Progenitor cell of endocrine pancreas (in vitro differentiated cells): ENCODE data around the gene RREB1. TPM values are rescaled to one million over a fixed set of nuclear protein-coding genes. Genes with fewer than 3 reads are reported as not detected.

Source experiments
- DNase-seq: peaks from one replicate; pipeline ENCODE4 v3.0.0; 2021; ENCODE audit warnings: low spot score; ENCODE audit not compliant: unreplicated experiment
- H3K27ac Mint-ChIP-seq: 2 replicates; pipeline ENCODE4 v1.8.0; 2021; ENCODE audit warnings: mild to moderate bottlenecking, moderate library complexity, mixed read lengths
- H3K27me3 Mint-ChIP-seq: 2 replicates; pipeline ENCODE4 v1.8.0; 2021; ENCODE audit warnings: mixed read lengths
- H3K36me3 Mint-ChIP-seq: 2 replicates; pipeline ENCODE4 v1.8.0; 2022; ENCODE audit warnings: mixed read lengths; ENCODE audit not compliant: insufficient read depth
- H3K4me1 Mint-ChIP-seq: 2 replicates; pipeline ENCODE4 v1.8.0; 2021; ENCODE audit warnings: low read depth, mixed read lengths
- H3K4me3 Mint-ChIP-seq: 2 replicates; pipeline ENCODE4 v1.8.0; 2021; ENCODE audit warnings: low read depth, mild to moderate bottlenecking, moderate library complexity, mixed read lengths
- H3K9me3 Mint-ChIP-seq: 2 replicates; pipeline ENCODE4 v1.8.0; 2021; ENCODE audit warnings: low read depth, mixed read lengths
- total RNA-seq: library from RNA; stranded (reverse); gene quantifications from 2 replicates; pipeline ENCODE4 v1.2.1, GENCODE V29; 2021
- TF ChIP-seq, protein P1 (sequence below): fragments of 200-600 bp; sonication (generic); IDR thresholded peaks from one replicate; pipeline ENCODE4 v1.5.0; 2021; ENCODE audit warnings: antibody characterized with exemption, mild to moderate bottlenecking; ENCODE audit not compliant: unreplicated experiment

Gene RREB1
- total RNA-seq, 1 donor from 2014 or later: 71.7 TPM

DNA sequence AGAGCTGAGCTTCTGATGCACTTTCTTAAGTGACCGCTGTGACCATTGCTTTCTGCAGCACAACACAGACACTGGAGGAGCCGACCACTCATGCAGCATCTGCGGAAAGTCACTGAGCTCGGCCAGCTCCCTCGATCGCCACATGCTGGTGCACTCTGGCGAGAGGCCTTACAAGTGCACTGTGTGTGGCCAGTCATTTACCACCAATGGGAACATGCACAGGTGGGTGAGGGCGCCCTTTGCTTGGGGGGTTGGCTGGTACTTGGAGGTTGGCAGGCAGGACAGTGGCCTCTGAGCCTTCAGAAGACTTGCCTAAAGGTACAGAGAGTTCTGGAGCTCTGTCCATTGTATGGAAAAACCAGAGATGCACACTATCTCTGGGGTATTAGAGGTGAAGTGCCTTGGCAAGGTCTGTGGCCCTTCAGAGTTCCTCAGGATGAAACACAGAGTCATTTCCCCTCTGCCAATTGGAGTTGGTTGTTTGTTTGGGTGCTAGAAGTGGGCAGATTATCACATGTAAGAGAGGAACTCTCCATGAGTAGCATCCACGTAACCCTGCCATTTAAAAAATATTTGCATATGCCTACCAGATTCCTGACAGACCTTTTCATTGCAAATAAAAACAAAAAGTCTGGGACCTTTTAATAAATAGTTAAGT lies 81.5 kb downstream of the RREB1 start:
- H3K27ac Mint-ChIP-seq: peak overlapping the region; percentile 56
- no peaks in the 10 kb centered on the region for H3K27me3 Mint-ChIP-seq
- TF ChIP-seq, protein P1, sequence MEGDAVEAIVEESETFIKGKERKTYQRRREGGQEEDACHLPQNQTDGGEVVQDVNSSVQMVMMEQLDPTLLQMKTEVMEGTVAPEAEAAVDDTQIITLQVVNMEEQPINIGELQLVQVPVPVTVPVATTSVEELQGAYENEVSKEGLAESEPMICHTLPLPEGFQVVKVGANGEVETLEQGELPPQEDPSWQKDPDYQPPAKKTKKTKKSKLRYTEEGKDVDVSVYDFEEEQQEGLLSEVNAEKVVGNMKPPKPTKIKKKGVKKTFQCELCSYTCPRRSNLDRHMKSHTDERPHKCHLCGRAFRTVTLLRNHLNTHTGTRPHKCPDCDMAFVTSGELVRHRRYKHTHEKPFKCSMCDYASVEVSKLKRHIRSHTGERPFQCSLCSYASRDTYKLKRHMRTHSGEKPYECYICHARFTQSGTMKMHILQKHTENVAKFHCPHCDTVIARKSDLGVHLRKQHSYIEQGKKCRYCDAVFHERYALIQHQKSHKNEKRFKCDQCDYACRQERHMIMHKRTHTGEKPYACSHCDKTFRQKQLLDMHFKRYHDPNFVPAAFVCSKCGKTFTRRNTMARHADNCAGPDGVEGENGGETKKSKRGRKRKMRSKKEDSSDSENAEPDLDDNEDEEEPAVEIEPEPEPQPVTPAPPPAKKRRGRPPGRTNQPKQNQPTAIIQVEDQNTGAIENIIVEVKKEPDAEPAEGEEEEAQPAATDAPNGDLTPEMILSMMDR: no peak
- peaks cover 35% of the 10 kb centered on the region for H3K36me3 Mint-ChIP-seq
- no peak overlapping the region for H3K4me3 Mint-ChIP-seq
- DNase-seq: no peak
- H3K9me3 Mint-ChIP-seq: no peaks in the 10 kb centered on the region
- peaks cover 3% of the 10 kb centered on the region for H3K4me1 Mint-ChIP-seq

DNA sequence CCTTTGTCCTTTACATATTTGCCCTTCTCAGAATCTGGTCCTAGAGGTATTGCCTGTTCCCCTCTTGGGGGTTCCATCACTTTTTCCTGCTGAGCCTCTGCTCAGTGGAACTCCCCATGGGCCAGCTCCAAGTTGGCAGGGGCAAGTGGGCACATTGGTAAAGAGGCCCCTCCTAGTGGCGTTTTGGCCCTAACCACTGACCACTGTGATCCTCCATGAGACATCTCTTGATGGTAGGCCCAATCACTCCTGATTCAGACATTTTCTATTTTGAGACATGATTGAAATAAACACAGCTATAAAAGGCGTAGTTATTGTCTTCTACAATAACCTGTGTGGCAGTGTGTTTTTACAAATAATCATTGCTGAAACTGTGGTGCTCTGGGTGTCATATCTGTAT lies 83.0 kb downstream of the RREB1 start:
- no peak for DNase-seq
- no peak overlapping the region for H3K27ac Mint-ChIP-seq
- no peak overlapping the region for H3K4me3 Mint-ChIP-seq
- H3K36me3 Mint-ChIP-seq: peaks cover 31% of the 10 kb centered on the region
- TF ChIP-seq, protein P1: no peak
- H3K9me3 Mint-ChIP-seq: no peaks in the 10 kb centered on the region
- no peaks in the 10 kb centered on the region for H3K27me3 Mint-ChIP-seq
- peaks cover 4% of the 10 kb centered on the region for H3K4me1 Mint-ChIP-seq

DNA sequence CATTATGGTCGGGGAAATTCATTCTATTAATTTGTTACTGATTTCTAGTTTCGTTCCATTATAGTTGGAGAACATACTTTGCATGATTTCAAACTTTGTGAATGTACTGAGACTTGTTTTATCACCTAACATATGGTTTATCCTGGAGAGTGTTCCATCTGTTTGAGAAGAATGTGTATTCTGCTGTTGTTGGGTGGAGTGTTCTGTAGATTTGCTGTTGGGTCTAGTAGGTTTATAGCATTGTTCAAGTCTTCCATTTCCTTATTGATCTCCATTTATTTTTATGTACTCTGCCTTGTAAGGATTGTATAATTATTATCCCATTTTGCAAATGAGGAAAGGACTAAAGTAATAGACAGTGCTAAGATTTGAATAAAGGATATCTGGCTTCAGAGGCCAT lies 85.4 kb downstream of the RREB1 start:
- no peak for DNase-seq
- no peaks in the 10 kb centered on the region for H3K9me3 Mint-ChIP-seq
- H3K4me1 Mint-ChIP-seq: peaks cover 8% of the 10 kb centered on the region
- no peak overlapping the region for H3K27ac Mint-ChIP-seq
- H3K36me3 Mint-ChIP-seq: peaks cover 31% of the 10 kb centered on the region
- TF ChIP-seq, protein P1: no peak
- no peaks in the 10 kb centered on the region for H3K27me3 Mint-ChIP-seq
- H3K4me3 Mint-ChIP-seq: no peak overlapping the region

DNA sequence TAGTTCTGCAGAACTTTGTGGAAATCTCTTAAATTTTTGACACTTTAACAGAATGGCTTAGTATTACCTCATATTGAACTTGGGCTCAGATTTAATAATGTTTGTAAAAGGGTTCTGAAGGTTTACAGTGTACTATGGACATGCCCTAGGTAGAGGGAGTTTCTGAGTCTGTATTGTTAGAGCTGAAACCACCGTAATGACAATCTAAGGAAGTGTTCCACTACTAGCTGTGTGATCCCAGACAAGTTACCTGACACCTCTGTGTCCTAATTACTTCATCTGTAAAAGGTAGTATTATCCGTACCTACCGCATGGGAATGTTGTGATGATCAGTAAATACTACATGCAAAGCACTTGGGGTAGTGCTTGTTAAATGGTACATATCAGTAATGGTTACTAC lies 86.9 kb downstream of the RREB1 start:
- no peak overlapping the region for H3K4me3 Mint-ChIP-seq
- DNase-seq: no peak
- peaks cover 26% of the 10 kb centered on the region for H3K36me3 Mint-ChIP-seq
- no peak overlapping the region for H3K27ac Mint-ChIP-seq
- H3K27me3 Mint-ChIP-seq: no peaks in the 10 kb centered on the region
- H3K9me3 Mint-ChIP-seq: no peaks in the 10 kb centered on the region
- TF ChIP-seq, protein P1: no peak
- peaks cover 17% of the 10 kb centered on the region for H3K4me1 Mint-ChIP-seq

DNA sequence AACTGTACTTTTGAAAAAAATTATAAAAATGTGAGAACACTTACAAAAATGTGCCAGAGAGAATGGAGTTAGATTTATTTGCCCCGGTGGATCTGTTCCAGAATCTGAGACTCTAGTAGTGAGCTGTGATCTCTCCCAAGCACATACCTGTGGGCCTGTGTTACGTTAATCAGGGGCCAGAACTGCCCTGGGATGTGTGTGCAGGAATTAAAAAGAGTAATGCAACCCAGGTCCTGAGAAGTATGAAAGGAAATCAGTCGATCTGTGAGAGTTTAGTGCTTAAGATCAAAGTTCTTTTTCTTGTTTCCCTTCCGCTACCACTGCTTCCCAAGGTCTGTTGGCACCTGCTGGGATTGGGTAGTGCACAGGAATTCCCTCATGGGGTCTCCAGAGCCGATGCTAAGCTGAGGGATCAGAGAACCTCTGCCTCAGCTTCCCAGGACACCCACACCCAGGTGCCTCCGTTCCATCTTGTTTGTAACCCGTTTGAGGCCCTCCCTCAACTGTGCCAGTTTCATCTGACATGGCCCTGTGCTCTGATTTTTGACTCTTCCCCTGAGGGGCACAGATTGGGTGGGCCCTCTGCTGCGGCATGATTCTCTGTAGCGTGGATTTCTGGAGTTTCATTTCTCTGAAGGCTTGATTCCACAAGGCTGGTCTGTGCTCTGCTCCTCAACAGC lies 87.7 kb downstream of the RREB1 start:
- Mint-ChIP-seq H3K27ac (no peak overlapping the region), H3K27me3 (no peaks in the 10 kb centered on the region), H3K4me1 (peaks cover 17% of the 10 kb centered on the region), H3K9me3 (no peaks in the 10 kb centered on the region), H3K36me3 (peaks cover 25% of the 10 kb centered on the region), H3K4me3 (no peak overlapping the region)
- DNase-seq: no peak
- TF ChIP-seq, protein P1: no peak
